Kidney epithelial cell (primary cell): Measurements from ENCODE around the gene LARP1. TPM values are rescaled to one million over a fixed set of nuclear protein-coding genes. Genes with fewer than 3 reads are reported as not detected.

Source experiments
- DNase-seq: peaks from one replicate; pipeline ENCODE4 v3.0.0-alpha.2; 2010; ENCODE audit warnings: low read depth
- H3K27me3 ChIP-seq: 2 replicates; pipeline ENCODE4 v1.6.0; 2011; ENCODE audit warnings: low read length; ENCODE audit not compliant: control insufficient read depth, insufficient read depth
- H3K36me3 ChIP-seq: 2 replicates; pipeline ENCODE4 v1.5.1; 2011; ENCODE audit warnings: low read length; ENCODE audit not compliant: control insufficient read depth, insufficient read depth
- H3K4me3 ChIP-seq: 2 replicates; pipeline ENCODE4 v1.5.1; 2011; ENCODE audit warnings: low read depth, mild to moderate bottlenecking, control low read depth, low read length
- CTCF ChIP-seq: IDR thresholded peaks from 2 replicates; pipeline ENCODE4 v1.5.1; 2011; ENCODE audit warnings: mild to moderate bottlenecking, moderate library complexity, low read length, control low read depth, inconsistent platforms; ENCODE audit not compliant: insufficient read depth, poor library complexity, severe bottlenecking
- total RNA-seq: library from RNA; depleted of rRNA; stranded (reverse); fragments of >200 nt; gene quantifications from 2 replicates; pipeline ENCODE4 v1.2.3, GENCODE V29; 2015

The LARP1 gene
- total RNA-seq, 1 donor from 2014 or later, result 142 TPM

- Histone ChIP-seq H3K36me3 (no peaks in the 10 kb centered on the region), H3K4me3 (no peak overlapping the region), H3K27me3 (no peaks in the 10 kb centered on the region)
- no peak for TF ChIP-seq CTCF
- no peak for DNase-seq
Observed at GRCh38 chr5:154840435-154841272, 85.5 kb downstream of the LARP1 start.

GRCh38 chr5:154841273-154841661 is 86.1 kb downstream of the LARP1 start:
- Histone ChIP-seq H3K27me3 (no peaks in the 10 kb centered on the region), H3K4me3 (no peak overlapping the region), H3K36me3 (no peaks in the 10 kb centered on the region)
- no peak for DNase-seq
- TF ChIP-seq CTCF, result no peak

GRCh38 chr5:154842689-154843530 is 87.7 kb downstream of the LARP1 start:
- no peaks in the 10 kb centered on the region for H3K36me3 ChIP-seq
- TF ChIP-seq CTCF, result no peak
- H3K4me3 ChIP-seq, result no peak overlapping the region
- no peaks in the 10 kb centered on the region for H3K27me3 ChIP-seq
- DNase-seq, result no peak

- DNase-seq, result no peak
- H3K4me3 ChIP-seq, result no peak overlapping the region
- no peaks in the 10 kb centered on the region for H3K36me3 ChIP-seq
- H3K27me3 ChIP-seq, result no peaks in the 10 kb centered on the region
- no peak for TF ChIP-seq CTCF
Observed at GRCh38 chr5:154844809-154845208, 89.6 kb downstream of the LARP1 start.

- H3K4me3 ChIP-seq, result no peak overlapping the region
- no peaks in the 10 kb centered on the region for H3K27me3 ChIP-seq
- no peaks in the 10 kb centered on the region for H3K36me3 ChIP-seq
- TF ChIP-seq CTCF, result no peak
- DNase-seq, result no peak
Observed at GRCh38 chr5:154849264-154849785, 94.1 kb downstream of the LARP1 start.
